Fibroblast of skin of right quadriceps (primary cell): Measurements from ENCODE around the gene GOLGA6C.
"Not testable (repeated sequence)": the region's sequence is repeated elsewhere in the genome, so short reads cannot be mapped to it uniquely, and the experiment has no call there.

Experiments used
- DNase-seq: peaks from one replicate; pipeline ENCODE4 v3.0.0-alpha.2; 2013

The GOLGA6C gene, protein sequence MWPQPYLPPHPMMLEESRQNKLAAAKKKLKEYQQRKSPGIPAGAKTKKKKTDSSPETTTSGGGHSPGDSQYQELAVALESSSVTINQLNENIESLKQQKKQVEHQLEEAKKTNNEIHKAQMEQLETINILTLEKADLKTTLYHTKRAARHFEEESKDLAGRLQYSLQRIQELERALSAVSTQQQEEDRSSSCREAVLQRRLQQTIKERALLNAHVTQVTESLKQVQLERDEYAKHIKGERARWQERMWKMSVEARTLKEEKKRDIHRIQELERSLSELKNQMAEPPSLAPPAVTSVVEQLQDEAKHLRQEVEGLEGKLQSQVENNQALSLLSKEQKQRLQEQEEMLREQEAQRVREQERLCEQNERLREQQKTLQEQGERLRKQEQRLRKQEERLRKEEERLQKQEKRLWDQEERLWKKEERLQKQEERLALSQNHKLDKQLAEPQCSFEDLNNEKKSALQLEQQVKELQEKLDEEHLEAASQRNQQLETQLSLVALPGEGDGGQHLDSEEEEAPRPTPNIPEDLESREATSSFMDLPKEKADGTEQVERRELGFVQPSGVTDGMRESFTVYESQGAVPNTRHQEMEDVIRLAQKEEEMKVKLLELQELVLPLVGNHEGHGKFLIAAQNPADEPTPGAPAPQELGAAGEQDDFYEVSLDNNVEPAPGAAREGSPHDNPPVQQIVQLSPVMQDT

GRCh38 chr15:75258034-75258433, at the start of gene GOLGA6C:
TSS of gene GOLGA6C (plus strand) at chr15:75258334. CDS start at chr15:75258599, 265 bp downstream.
- DNase-seq: not testable (repeated sequence)

- no peak for DNase-seq
These were observed 49.4 kb upstream of the GOLGA6C start for GRCh38 chr15:75208501-75209288.

- DNase-seq: no peak
These were observed 48.9 kb upstream of the GOLGA6C start for GRCh38 chr15:75209289-75209676.

GRCh38 chr15:75210811-75211230, 47.3 kb upstream of the GOLGA6C start:
- DNase-seq: no peak

DNA sequence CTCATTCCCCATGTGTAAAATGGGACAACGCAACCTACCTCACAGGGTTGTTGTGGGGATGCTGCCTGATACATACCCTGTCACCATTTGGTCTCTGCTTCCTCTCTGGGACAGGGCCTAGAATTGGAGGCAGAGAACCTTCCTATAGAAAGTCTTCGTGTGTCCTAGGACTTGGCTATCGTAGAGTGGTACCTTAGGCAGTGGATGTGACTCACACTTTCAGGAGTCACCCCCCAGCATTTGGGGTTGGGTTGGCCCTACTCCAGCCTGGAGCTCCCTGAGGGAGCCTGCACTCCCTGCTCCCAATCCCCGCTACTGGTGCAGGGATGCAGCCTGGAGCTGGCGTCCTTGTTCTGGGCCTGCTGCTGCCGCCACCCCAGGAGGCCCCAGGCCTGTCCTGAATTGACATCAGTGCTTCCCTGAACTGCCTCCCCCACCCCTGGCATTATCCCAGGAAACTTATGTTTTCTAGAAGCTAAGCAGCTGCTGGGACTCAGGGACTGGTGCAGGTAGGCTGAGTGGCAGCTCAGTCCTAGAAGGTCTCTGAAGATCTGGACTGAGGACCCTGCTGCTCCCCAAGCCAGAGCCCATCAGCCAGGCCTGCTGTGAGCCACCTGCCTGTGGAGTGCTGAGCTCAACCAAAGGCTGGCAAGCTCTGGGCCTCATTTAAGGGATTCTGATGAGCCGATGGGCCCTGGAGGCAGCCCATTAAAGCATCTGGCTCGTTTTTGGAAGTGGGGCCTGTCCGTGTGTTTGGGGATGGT, 46.5 kb upstream of the GOLGA6C start:
- peak; percentile 18 for DNase-seq

- DNase-seq: no peak
These were observed 45.8 kb upstream of the GOLGA6C start for GRCh38 chr15:75212200-75212858.

GRCh38 chr15:75213212-75213767, 44.8 kb upstream of the GOLGA6C start:
- DNase-seq: no peak

- DNase-seq: no peak
These were observed 44.3 kb upstream of the GOLGA6C start for GRCh38 chr15:75213768-75214221.

DNA sequence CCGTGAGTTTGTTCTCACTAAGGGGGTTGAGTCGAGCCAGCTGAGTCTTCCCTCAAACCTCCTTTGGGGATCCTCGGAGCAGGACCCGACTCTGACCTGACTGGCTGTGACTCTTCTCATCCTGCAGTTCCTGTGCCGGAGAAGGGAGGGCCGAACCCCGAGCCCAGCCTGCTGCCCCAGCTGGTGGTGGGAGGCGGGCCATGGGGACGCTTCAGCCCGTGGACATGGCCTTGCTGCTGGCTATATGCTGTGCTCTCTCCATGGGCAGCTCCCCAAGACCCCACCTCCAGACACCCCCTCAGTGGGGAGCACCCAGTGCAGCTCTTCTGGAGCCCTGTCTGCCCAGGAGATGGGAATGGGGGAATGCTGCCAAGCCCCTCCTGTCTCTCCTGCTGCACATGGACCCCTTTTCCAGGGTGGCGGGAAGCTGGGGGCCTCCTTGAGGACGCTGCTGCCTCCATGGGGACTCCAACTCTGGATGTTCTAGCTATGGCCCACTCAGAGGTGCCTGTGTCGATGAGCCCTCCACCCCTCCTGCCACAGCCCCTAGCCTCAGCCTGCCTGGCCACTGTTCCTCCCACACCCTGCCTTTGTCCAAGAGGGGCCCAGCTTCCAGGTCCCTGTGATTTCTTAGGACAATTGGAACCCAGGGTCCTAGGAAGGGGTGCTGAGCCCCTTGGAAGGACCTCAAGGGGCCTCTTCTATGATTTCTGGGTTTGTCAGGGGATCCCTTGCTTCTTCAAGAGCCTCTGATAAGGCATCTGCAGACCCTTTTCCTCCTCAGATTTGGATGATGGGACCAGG, 43.6 kb upstream of the GOLGA6C start:
- no peak for DNase-seq

- DNase-seq: no peak
These were observed 42.8 kb upstream of the GOLGA6C start for GRCh38 chr15:75215107-75216004.

- DNase-seq: no peak
These were observed 41.1 kb upstream of the GOLGA6C start for GRCh38 chr15:75217012-75217411.

- not testable (repeated sequence) for DNase-seq
These were observed 40.6 kb upstream of the GOLGA6C start for GRCh38 chr15:75217574-75217973.

DNA sequence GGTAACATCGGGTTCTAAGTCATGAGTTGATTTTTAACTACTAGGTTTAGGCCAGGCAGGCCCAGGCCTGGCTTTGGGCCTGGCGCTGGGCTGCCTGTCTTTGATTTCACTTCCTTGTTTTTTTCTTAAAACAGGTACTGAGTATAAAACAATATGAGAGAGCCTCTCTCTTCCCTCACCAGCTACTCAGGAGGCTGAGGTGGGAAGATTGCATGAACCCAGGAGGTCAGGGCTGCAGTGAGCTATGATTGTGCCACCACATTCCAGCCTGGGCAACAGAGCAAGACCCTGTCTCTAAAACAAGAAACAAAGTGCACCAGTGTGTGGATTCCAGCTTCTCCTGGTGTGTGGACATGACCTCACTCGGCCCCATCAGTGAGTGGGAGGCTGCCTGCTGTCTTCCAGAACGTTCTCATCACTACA, 38.6 kb upstream of the GOLGA6C start:
- DNase-seq: not testable (repeated sequence)

- DNase-seq: no peak
These were observed 34.4 kb upstream of the GOLGA6C start for GRCh38 chr15:75223688-75224087.

- DNase-seq: no peak
These were observed 33.9 kb upstream of the GOLGA6C start for GRCh38 chr15:75224281-75224680.

DNA sequence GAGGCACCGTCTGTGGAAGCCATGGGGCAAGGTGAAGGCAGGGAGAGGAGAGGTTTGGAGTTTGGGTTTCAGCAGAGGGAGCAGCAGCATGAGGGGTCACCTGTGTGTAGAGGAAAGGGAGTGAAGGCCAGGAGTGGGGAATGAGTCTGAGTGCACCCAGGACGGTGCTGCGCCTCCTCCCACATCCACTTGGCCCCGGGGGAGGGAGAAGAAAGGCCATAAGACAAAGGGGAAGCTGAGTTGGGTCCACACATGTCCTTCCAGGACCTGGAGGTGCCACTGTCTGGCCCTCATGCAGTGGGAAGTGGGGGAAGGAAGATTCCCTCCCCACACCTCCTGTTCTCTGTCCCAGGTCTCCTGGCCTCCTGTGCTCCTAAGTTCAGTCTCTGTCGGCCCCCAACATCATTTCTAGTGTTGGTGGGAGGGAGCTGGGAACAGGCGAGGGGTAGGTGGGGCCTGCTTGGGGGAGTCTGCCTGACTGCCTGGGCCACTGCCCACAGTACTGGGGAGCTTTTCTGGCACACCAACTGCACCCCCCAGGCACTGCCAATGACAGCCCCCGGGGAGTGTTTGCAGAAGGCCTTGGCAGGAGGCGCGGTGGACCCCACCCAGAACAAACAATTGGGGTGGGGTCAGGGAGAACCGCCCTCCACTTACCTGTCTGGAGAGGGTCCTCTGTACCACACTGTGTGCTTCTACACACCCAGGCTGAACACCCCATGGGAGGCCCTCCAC, 32.9 kb upstream of the GOLGA6C start:
- not testable (repeated sequence) for DNase-seq

- no peak for DNase-seq
These were observed 32.0 kb upstream of the GOLGA6C start for GRCh38 chr15:75225951-75226732.

DNA sequence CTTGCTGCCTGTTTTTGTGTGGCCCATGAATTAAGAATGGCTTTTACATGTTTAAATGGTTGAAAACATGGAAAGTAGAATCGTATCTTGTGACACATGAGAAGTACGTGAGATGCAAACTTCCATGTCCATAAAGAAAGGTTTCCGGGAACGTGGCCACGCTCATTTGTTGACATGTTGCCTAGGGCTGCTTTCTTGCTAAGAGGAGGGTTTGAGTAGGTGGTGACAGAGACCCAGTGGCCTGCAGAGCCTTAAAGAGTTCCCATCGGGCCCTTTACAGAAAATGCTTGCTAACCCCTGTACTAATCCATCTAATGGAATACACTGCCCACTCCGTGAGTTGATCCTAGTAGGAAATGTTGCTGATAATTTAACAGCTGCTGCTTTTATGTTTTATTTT, 31.0 kb upstream of the GOLGA6C start:
- not testable (repeated sequence) for DNase-seq
